ENCODE data around the gene RASAL2. TPM values are rescaled to one million over a fixed set of nuclear protein-coding genes. Genes with fewer than 3 reads are reported as not detected.

RASAL2 gene
- total and polyA plus RNA-seq, 9 of the 15 experiments (the other 6 are each of a cell fraction or from before 2014, with no cell fraction given) = 0.13 to 1.0 (median 0.62) TPM

- no peak for TF ChIP-seq ZNF41 (CRISPR knock-in tag; conservative IDR thresholded peaks at IDR 0.05)
- no peak for TF ChIP-seq ZZZ3 (IDR thresholded peaks at IDR 0.05)
- TF ChIP-seq MYNN (IDR thresholded peaks at IDR 0.05) = no peak
- no peak for TF ChIP-seq MYNN (CRISPR knock-in tag; IDR thresholded peaks at IDR 0.05)
- no peak for TF ChIP-seq GATAD2B (IDR thresholded peaks at IDR 0.05; ENCODE audit: borderline replicate concordance)
- TF ChIP-seq PURB (CRISPR knock-in tag; IDR thresholded peaks at IDR 0.05; ENCODE audit: low read depth) = no peak
- TF ChIP-seq AFF4 (CRISPR knock-in tag; IDR thresholded peaks at IDR 0.05) = no peak
- TF ChIP-seq ADNP (tag; IDR thresholded peaks at IDR 0.05) = no peak
- TF ChIP-seq TCF3 (CRISPR knock-in tag; IDR thresholded peaks at IDR 0.05) = no peak
Measured at GRCh38 chr1:178146436-178146835, 52.5 kb downstream of the RASAL2 start (continued).

GRCh38 chr1:178150610-178151009 lies 56.7 kb downstream of the RASAL2 start:
- no peak for FAIRE-seq
- H2AFZ ChIP-seq (ENCODE audit: low read depth, low read length) = no peak overlapping the region
- no peak for ATAC-seq
- POLR2A ChIA-PET = no interaction called here
- H3K4me3 ChIP-seq = no peak overlapping the region
- H3K36me3 ChIP-seq (ENCODE audit: control insufficient read depth, insufficient read depth, low read length) = no peaks in the 10 kb centered on the region
- CTCF ChIA-PET (ENCODE audit: low intra/inter-chr PET ratio) = no interaction called here
- 0% methylated on average over 1 of the region's 1 CpG for WGBS (ENCODE audit: insufficient coverage, low coverage, missing lambda C conversion rate)
- BruUV-seq (replicated peaks) = no TSS peak
- H3K4me1 ChIP-seq (replicated peaks in 1 of 2; ENCODE audit: control insufficient read depth in 2 of 2, insufficient read depth in 2 of 2, low read length in 2 of 2) = no peaks in the 10 kb centered on the region
- in situ Hi-C loops (cut with MboI) = no loop called here
- intact Hi-C loops (cut with micrococcal nuclease) = no loop called here
- H3K4me2 ChIP-seq (ENCODE audit: insufficient read depth, low read length) = no peak overlapping the region
- no peak overlapping the region for H3K27ac ChIP-seq (ENCODE audit: extremely low read depth, low read depth, low read length)
- no peaks in the 10 kb centered on the region for H3K9me3 ChIP-seq (replicated peaks; ENCODE audit: control insufficient read depth, insufficient read depth, low read depth, low read length)
- no peak for DNase-seq (ENCODE audit: extremely low read depth in 1 of 4, low spot score in 3 of 4)
- H3K9ac ChIP-seq (ENCODE audit: insufficient read depth in 1 of 2, low read depth in 2 of 2, low read length in 2 of 2) = no peak overlapping the region
- H3K27me3 ChIP-seq (ENCODE audit: control insufficient read depth in 2 of 2, insufficient read depth in 2 of 2, low read length in 2 of 2) = no peaks in the 10 kb centered on the region
- no peaks in the 10 kb centered on the region for H3K9me1 ChIP-seq (ENCODE audit: control insufficient read depth, insufficient read depth, low read length)
- H3K79me2 ChIP-seq (ENCODE audit: control insufficient read depth, insufficient read depth, low read length) = no peaks in the 10 kb centered on the region
- no peaks in the 10 kb centered on the region for H4K20me1 ChIP-seq (replicated peaks; ENCODE audit: control insufficient read depth, insufficient read depth, low read length)
- TF ChIP-seq NR1H2 (CRISPR knock-in tag; IDR thresholded peaks at IDR 0.05) (no peak), ELF4 (CRISPR knock-in tag; IDR thresholded peaks at IDR 0.05) (no peak), PHTF2 (CRISPR knock-in tag; IDR thresholded peaks at IDR 0.05) (no peak), ARID3B (CRISPR knock-in tag; IDR thresholded peaks at IDR 0.05; ENCODE audit: borderline replicate concordance) (no peak), LCOR (CRISPR knock-in tag; IDR thresholded peaks at IDR 0.05) (no peak), CBX2 (IDR thresholded peaks at IDR 0.05; ENCODE audit: insufficient read depth, low read length, poor library complexity, severe bottlenecking) (no peak), STAT6 (CRISPR knock-in tag; IDR thresholded peaks at IDR 0.05) (no peak)

Data from K562 (cell line).